Adipose tissue (tissue), 3 donors: ENCODE measurements around the gene IRAG1. TPM values are rescaled to one million over a fixed set of nuclear protein-coding genes. Genes with fewer than 3 reads are reported as not detected.

Experiments used
- H3K27ac ChIP-seq: one replicate; pipeline ENCODE4 v1.5.1; 2013; ENCODE audit warnings: low read depth, low read length
- WGBS, 3 donors: extraction: QIAGEN DNeasy Blood & Tissue Kit; methylation state at CpG; one replicate each; pipeline ENCODE4 v1.1.7; 2013; 5-methylcytosine and 5-hydroxymethylcytosine counted together
- polyA plus RNA-seq, 3 donors: library from polyadenylated mRNA; stranded (reverse); fragments of 200-250 nt; gene quantifications; one replicate each; pipeline ENCODE4 v1.2.3, GENCODE V29; 2013
- donor health status: healthy with polysubstance abuse.
- donor health status: Bipolar disorder and iron deficiency.
- donor health status: healthy.

Gene IRAG1
- polyA plus RNA-seq, 3 donors = 1.6 to 8.5 (median 5.2) TPM

- 7 to 40% (median 12%) methylated on average over 6 of the region's 6 CpGs for WGBS, 3 donors
- H3K27ac ChIP-seq = no peak overlapping the region
Observed at GRCh38 chr11:10674440-10674855, 19.1 kb downstream of the IRAG1 start.

- 48 to 63% (median 51%) methylated on average over 6 of the region's 6 CpGs for WGBS, 3 donors
- no peak overlapping the region for H3K27ac ChIP-seq
Observed at GRCh38 chr11:10673501-10674062, 20.0 kb downstream of the IRAG1 start.

- H3K27ac ChIP-seq = no peak overlapping the region
- 64 to 67% (median 65%) methylated on average over 4 of the region's 4 CpGs for WGBS, 3 donors
Observed at GRCh38 chr11:10670099-10670498, 23.5 kb downstream of the IRAG1 start.

- 30 to 39% (median 36%) methylated on average over 5 of the region's 5 CpGs for WGBS, 3 donors
- H3K27ac ChIP-seq = no peak overlapping the region
Observed at GRCh38 chr11:10669258-10670033, 24.1 kb downstream of the IRAG1 start.

- H3K27ac ChIP-seq = no peak overlapping the region
- 57 to 66% (median 63%) methylated on average over 2 of the region's 2 CpGs for WGBS, 3 donors
Observed at GRCh38 chr11:10667521-10667885, 26.1 kb downstream of the IRAG1 start.

- no peak overlapping the region for H3K27ac ChIP-seq
- WGBS, 3 donors = 66 to 71% (median 70%) methylated on average over 6 of the region's 6 CpGs
Observed at GRCh38 chr11:10666556-10667520, 26.7 kb downstream of the IRAG1 start.

- H3K27ac ChIP-seq = no peak overlapping the region
- WGBS, 3 donors = 87 to 89% (median 87%) methylated on average over 1 of the region's 1 CpG
Observed at GRCh38 chr11:10664496-10664895, 29.1 kb downstream of the IRAG1 start.

GRCh38 chr11:10663990-10664389 lies 29.6 kb downstream of the IRAG1 start:
- 45 to 82% (median 50%) methylated on average over 6 of the region's 6 CpGs for WGBS, 3 donors
- H3K27ac ChIP-seq = no peak overlapping the region

GRCh38 chr11:10663365-10663764 lies 30.2 kb downstream of the IRAG1 start:
- H3K27ac ChIP-seq = no peak overlapping the region

- 86 to 93% (median 91%) methylated on average over 2 of the region's 2 CpGs for WGBS, 3 donors
- H3K27ac ChIP-seq = peak overlapping the region; percentile 73
Observed at GRCh38 chr11:10660323-10660722, 33.2 kb downstream of the IRAG1 start.

- WGBS, 3 donors = 32 to 71% (median 34%) methylated on average over 13 of the region's 13 CpGs
- no peak overlapping the region for H3K27ac ChIP-seq
Observed at GRCh38 chr11:10659339-10660216, 34.0 kb downstream of the IRAG1 start.

- WGBS, 3 donors = 65 to 85% (median 81%) methylated on average over 6 of the region's 6 CpGs
- H3K27ac ChIP-seq = no peak overlapping the region
Observed at GRCh38 chr11:10658621-10659338, 34.8 kb downstream of the IRAG1 start.

- H3K27ac ChIP-seq = no peak overlapping the region
- 39 to 64% (median 45%) methylated on average over 20 of the region's 20 CpGs for WGBS, 3 donors
Observed at GRCh38 chr11:10657308-10658271, 36.0 kb downstream of the IRAG1 start.

- 66 to 77% (median 70%) methylated on average over 6 of the region's 6 CpGs for WGBS, 3 donors
- H3K27ac ChIP-seq = no peak overlapping the region
Observed at GRCh38 chr11:10655943-10656576, 37.5 kb downstream of the IRAG1 start.

- no peak overlapping the region for H3K27ac ChIP-seq
- 43 to 66% (median 46%) methylated on average over 4 of the region's 4 CpGs for WGBS, 3 donors
Observed at GRCh38 chr11:10655227-10655626, 38.3 kb downstream of the IRAG1 start.

- WGBS, 3 donors = 50 to 89% (median 55%) methylated on average over 1 of the region's 1 CpG
- H3K27ac ChIP-seq = no peak overlapping the region
Observed at GRCh38 chr11:10654811-10655150, 38.8 kb downstream of the IRAG1 start.
